Retina (tissue), 1 donor: Measurements from ENCODE around the gene DCDC2.
"Not testable (repeated sequence)": the region's sequence is repeated elsewhere in the genome, so short reads cannot be mapped to it uniquely, and the experiment has no call there.

Experiments used
- DNase-seq: peaks from one replicate; pipeline ENCODE4 v3.0.0-alpha.2; 2016

The DCDC2 gene

DNA sequence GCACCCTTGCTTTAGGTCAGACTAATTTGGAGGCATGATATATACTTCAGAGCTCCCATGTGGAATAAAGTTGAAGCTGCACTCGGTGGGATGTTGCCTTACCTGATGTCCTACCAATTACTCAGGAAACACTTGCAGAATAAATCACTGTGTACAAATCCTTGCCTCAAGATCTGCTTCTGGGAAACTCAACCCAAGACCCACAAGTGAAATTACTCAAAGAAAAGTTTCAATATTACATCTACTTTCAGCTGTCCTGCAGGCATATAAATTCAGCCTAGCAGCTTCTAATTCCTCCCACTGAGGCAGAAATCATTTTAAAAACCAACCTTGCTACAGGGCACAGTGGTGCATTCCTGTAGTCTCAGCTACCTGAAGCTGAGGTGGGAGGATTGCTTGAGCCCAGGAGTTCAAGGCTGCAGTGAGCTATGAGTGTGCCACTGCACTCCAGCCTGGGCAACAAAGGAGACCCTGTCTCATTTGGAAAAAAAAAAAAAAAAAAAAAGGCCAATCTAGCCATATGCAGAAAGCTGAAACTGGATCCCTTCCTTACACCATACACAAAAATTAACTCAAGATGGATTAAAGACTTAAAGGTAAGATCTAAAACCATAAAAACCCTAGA lies 20.7 kb upstream of the DCDC2 start:
- DNase-seq: no peak

DNA sequence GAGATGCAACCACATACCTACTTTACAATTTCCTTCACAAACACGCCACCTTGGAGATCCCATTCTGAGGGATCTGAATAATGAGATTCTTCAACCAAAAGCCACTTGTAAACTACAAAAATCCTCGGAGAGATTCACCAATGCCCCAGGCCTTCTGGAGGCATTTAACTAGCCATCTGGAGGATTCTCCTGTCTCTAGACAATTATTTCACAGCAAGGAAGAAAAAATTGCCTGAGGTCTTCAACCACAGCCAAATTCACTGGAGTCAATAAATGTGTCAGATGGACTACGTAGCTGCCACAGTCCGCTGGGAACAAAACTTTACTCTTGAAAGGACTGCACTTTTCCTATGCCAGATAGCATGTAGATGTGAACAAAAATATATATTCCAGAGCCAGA lies 19.0 kb upstream of the DCDC2 start:
- no peak for DNase-seq

DNA sequence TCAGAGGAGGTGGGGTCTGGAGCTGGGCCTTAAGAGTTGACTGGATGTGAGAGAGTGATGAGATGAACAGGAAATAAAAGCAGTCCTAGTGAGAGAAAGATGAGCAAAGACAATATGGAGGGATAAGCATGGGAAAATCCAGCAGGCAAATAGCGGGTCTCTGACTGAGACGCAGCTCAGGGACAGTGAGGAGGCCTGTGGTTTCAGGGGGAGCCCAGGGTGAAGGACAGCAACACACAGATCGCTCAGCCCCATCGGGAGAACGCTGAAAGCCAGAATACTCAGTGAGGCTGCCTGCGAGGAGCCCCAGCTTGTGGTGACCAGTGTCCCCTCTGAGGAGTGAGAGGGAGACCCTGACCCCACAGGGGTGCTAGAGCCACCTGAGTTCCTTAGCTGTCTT lies 16.8 kb upstream of the DCDC2 start:
- DNase-seq: no peak

DNA sequence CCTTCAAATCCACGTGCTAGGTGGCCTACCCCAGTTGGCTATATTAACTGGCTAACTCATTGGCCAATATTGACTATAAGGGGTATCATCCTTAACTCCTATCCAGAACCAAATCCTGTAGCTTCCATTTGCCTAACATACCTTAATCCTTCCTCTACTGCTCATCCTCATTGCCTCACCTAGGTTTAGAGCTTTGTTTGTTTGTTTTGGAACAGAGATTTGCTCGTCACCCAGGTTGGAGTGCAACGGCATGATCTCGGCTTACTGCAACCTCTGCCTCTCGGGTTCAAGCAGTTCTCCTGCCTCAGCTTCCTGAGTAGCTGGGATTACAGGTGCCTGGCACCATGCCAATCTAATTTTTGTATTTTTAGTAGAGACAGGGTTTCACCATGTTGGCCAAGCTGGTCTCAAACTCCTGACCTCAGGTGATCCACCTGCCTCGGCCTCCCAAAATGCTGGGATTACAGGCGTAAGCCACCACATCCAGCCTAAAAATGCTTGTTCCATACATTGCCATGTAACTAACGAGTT lies 7.3 kb upstream of the DCDC2 start:
- DNase-seq: not testable (repeated sequence)

DNA sequence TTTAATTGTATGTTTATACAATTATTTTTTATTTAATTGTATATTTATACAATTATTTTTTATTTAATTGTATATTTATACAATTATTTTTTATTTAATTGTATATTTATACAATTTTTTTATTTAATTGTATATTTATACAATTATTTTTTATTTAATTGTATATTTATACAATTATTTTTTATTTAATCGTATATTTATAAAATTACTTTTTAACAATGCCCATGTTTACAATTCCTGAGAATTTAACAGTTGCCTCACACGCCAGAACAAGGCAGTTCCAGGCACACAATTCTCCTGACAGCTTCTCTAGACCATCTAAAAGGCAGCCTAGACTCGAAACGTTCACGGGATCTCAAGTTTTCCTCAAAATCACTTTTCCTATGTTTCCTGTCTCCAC lies 4.5 kb upstream of the DCDC2 start:
- DNase-seq: not testable (repeated sequence)

DNA sequence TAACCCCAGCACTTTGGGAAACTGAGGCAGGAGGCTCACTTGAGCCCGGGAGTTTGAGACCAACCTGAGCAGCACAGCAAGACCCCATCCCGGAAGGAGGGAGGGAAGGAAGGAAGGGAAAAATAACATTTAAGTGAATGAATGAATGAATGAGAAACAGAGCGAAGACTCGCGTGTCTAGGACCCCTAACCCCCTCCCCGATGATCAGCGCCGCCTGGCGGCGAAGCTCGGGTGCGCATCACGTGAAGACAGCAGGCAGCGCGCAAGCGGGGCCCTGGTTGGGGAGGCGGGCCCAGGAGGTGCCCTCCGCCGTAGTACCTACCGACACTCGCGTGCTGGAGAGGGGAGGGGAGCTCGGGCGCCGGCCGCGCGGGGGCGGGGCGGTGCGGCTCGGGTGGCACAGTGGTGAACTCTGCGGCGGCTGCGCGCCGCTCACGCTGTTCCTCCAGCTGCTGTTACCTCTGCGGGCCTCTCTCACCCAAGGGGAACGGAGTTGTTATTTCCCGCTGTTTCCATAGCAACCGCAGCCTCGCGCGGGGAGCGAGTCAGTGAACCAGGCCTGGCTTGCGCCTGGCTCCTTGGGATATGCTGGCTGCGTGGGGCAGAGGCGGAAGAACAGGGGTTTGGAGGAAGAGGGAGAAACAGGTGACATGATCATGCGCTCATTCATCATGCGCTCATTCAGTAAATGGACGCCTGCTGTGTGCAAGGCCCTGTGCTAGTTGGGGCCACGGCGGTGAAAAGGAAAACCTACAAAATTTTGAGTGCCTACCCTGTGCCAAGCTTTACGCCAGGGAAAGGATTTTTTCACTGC lies 2.0 kb upstream of the DCDC2 start:
- DNase-seq: peak; percentile 89

DNA sequence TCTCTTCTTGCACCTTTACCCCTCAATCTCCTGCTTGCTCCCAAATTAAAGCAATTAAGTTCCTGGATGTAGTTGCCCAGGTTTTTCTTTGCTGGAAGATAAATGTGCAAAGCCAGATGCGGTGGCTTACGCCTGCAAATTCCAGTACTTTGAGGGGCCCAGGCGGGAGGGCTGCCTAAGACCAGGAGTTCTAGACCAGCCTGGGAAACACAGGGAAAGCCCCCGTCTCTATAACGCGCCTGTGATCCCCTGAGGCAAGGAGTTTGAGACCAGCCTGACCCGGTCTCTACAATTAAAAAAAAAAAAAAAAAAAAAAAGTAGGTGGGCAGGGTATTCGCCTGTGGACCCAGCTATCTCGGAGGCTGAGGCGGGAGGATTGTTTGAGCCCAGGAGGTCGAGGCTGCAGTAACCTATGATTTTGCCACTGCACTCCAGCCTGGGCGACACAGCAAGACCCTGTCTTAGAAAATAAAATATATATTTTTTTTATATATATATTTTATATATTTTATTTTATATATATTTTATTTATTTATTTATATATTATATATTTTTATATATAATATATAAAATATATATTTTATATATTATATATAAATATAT lies 461 bp upstream of the DCDC2 start:
- no peak for DNase-seq

DNA sequence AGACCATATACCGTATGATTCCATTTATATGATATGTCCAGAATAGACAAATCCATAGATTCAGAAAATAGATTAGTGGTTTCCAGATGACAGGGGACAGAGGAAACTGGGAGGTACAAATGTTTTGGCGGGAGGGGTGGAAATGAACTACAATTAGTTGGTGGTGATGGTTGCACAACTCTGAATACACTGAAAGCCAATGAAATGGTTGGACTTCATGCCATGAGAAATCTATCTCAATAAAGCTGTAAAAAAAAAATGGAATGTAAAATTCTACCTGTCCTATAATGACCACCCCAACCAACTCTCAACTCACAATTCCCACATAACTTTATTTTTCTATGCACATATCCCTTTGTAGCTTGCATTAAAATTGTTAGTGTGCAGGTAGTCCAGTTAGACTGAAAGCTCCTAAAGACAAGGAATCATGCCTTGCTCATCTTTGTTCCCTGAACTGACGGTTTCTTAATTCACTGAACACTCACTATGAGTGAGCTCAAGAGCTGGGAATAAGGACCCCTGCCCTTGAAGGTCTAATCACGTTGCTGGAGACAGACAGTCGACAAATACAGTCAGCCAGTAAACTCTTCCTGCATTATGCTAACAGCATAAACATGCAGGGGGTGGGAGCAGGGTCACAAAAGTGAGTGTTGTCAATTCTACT lies 1.4 kb downstream of the DCDC2 start:
- DNase-seq: peak; percentile 14

DNA sequence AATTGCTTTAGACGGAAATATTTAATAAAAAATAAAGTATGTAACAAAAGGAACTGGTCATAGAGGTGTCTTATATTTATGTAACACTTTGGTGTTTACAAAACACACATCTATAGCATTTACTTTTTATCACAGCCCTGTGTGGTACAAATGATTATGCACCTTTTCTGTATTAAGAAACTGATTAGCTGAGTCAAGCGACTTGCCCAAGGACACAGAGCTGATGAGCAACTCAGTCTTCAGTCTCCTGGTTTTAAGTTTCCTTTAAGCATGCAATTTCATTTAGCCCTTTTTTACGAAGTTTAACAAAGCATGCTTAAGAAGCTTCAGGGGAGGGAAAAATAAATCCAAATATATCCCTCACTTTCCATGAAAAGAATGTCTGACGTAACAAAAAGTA lies 2.5 kb downstream of the DCDC2 start:
- DNase-seq: no peak

DNA sequence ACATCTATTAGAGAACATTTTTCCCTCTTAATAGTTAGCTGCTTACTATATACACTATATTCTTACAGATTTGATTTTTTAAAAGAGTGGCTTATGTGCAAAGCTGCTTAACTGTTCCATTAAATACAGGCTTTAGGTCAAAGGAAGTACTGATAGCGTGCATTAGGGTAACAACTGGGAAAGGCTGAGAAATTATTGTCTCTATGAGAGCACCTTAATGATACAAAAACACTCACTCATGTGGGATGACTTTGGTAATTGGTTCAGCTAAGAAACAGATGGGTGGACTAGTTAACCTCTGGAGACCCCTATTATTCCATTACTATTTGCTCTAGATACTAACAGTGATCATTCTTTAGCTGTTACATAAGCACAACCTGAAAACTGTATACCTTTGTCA lies 4.0 kb downstream of the DCDC2 start:
- DNase-seq: no peak

DNA sequence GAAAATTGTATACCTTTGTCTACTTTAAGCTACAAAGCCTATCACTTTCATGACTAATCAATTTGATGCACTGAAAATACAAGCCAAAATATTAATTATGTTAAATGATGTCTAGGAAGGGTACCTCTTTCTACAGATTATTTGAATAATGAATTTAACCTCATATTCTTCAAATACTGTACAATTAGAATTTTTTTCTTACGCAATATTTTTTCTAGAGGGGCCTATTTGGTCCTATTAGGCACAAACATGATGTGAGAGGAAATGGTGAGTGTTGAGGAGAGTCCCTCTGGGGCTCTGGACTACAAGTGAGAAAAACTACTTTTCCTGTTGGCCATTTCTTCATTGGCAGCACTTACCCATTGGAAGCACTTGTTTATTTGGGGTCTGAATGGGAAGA lies 5.4 kb downstream of the DCDC2 start:
- DNase-seq: no peak

DNA sequence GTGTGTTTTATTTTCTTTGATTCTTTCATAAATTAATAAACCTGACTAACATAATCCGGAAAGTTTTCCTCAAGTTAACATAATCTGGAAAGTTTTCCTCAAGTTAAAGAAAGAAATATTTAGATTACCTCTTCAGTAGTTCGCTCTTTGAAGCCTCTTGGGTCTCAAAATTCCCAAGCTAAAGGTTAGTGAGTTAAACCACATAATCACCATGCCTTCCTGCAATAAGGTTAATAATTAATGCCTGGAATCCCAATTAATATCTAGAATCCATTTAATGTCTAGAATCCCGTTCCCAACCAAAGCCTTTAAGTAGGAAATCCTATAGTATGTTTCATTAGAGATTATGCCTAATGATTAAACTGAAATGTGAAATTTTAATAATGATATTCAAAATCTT lies 12.9 kb downstream of the DCDC2 start:
- DNase-seq: no peak

DNA sequence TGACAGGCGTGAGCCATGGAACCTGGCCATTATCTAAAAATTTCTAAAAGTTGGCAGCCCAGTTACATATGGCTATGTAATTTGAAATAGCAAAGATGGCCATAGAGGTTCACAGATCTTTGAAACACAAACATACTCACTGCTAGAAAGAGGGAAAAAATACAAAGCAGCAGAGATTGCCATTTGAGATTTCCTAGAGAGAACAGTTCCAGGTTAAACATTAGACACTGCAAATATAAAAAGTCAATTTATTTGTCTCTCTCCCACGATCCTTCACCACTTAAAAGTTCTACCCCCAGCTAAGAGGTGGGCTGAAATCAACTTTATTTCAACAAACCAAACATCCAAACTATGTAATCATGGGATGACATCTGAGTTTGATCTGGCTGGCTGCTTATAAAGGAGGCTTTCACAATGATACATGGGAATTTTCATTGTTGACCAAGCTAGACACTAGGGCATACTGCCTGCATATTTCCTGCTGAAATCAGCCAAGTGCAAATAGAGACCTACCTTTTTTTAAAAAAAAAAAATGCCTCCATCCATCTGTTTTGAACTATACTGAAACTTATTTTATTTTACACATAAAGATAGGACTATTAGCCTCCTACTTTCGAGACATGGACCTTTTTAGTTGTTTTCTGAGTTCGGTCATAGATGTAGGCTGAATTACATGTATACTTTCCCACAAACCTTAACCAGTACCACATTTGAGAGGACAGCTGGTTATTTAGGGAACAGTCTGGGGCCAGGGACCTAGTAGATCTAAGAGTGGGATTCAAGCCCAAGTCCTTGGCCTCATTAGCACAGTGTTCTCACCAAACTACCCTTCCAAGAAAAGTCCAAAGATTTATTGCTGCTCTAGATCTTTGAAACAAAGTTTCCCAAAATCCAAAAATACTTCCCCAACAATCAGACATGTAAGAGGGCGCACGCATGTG lies 16.6 kb downstream of the DCDC2 start:
- no peak for DNase-seq

DNA sequence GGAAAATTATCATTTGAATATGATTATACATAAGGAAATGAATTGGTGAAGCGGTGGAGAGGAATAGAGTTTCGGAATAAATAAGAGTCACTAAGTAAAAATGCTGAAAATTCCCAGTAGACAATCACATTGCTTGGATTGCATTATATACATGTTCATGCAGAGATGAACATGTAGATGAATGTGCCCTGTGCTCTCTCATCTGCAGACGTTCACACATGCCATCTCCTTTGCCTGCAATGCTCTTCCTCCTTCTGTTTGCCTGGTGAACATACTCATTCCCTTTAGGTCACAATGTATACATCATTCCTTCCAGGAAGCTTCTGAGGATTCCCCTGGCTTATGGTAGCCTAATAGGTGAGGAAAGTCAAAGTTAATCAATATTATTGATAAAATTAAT lies 17.9 kb downstream of the DCDC2 start:
- DNase-seq: no peak

DNA sequence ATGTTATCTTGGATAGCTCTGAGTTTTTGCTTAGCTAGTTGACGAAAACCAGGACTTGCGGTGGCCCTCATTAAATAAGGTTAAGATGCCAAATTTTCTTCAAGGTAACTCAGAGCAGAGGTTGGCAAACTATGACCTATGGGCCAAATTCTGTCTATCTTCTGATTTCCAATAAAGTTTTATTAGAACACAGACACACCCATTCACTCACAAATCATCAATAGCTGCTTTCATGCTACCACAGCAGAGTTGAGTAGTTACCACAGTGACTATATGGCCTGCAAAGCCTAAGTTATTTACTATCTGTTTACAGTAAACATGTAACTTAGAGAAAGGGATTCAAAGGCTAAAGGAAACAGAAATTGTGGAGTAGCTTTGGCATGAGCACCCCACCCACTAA lies 23.6 kb downstream of the DCDC2 start:
- DNase-seq: no peak

DNA sequence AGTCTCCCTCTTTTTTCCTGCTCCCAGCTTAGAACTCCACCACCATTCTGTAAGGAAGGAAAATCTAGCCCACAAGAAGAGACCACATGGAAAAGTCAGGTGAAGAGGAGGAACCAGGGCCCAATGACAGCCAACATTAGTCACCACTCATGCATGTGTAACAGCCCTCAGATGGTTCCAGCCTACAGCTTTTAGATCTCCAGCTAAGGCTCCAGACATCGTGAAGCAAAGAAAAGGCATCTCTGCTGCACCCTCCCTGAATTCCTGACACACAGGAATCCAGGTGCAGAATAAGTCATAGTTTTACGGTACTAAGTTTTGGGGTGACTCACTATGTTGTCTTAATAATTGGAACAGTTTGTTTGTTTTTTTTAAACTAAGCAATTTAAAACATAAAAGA lies 25.5 kb downstream of the DCDC2 start:
- no peak for DNase-seq

DNA sequence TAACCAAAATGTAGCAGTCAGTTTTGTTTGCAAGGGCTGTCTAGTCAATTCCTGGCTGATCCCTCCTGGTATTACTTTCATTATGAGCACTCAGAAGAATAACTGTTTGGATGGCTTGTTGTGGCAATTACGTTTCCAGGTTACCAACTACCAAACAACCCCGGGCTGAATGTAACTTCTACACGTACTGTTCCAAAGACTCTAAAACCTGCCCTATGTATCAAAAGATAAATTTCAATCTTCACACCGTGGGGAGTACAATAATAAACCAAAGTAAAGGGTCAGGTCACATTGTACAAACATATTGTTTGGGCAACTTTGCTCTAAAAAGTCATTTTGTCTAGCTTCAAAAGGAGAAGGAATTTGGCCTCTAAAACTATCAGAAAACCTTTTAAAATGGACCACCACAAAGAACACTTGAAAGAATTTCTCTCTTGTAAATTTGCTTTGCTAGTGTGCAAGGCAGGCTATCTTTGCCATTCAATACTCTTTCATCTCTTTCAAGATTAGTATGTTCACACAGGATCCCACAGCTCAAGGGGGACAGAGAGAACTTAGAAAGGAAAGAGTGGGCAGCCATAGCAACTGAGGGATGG lies 27.6 kb downstream of the DCDC2 start:
- no peak for DNase-seq

DNA sequence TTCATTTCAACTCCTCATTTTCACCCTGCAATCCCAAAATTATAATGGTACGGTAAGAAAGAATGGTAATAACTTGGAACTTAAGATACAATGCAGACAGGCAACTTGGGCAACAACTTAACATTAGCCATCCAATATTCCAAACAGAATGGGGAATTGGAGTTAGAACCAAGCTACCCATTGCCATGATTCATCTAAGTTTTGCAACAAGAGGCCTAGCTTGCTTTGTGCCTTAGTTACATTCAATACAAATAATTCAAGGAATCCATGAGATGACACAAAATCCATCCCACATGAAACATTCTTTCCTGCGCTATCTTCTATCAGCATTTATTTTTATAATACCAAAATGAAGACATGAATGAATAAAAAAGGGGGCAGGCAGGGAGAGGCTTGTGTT lies 28.4 kb downstream of the DCDC2 start:
- no peak for DNase-seq

DNA sequence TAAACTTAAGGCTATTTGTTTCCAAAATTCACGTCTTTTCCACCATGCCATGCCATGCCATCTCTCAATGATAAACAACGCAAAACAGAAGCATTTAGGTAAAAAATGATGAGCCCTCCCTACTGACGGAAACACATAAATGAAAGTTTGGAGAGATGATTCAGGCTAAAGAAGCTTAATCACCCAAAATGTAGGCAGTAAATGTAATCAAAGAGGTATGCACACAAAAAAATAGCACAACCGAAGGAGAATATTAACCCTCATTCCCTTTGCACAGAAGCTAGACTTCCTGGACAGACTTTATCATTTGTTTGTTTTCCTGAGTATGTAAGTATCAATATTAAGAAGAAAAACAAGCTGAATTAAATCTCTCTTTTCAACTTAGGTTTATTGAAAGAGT lies 28.8 kb downstream of the DCDC2 start:
- DNase-seq: no peak

DNA sequence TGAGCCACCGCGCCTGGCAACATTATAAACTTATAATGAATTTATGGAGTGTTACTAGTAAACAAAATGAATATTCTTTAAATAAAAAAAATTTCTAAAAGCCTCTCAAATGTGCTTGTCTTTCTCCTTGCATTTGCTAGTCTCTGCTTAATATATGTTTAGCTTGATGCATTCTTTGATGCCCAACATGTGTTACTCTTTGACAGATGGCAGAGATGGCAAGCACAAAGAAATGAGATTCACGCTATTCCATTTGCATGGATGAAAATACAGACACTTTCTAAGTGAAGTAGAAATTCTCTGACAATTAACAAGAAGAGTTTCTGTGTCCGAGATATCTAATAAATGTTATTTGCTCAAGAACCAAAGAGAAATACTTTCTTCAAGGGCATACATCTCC lies 30.1 kb downstream of the DCDC2 start:
- DNase-seq: no peak

DNA sequence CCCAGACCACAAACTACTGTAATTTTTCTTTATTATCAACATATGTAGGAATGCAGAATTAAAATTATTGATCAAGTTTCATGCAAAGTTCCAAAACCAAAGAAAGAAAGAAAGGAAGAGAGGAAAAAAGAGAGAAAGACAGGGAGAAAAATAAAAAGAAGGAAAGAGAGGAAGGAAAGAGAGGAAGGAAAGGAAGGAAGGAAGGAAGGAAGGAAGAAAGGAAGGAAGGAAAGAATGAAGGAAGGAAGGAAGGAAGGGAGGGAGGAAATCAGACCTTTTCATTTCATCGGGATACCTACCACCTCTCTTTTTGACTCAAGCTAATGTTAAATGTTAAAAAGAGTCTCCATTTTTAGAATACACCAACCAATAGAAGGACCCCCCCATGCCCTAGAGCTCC lies 31.9 kb downstream of the DCDC2 start:
- no peak for DNase-seq

DNA sequence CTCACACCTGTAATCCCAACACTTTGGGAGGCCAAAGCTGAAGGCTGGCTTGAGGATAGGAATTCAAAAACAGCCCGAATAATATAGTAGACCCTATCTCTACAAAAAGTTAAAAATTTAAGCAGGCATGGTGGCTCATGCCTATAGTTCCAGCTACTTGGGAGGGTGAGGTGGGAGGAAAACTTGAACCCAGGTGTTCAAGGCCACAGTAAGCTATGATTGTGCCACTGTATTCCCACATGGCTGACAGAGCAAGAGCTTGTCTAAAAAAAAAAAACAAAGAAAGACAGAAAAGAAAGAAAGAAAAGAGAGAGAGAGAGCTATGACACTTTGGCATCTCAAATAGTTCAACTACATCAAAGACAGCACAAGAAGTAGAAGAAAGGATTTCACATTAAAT lies 33.2 kb downstream of the DCDC2 start:
- no peak for DNase-seq
